HCT116 (cell line): ENCODE measurements around the gene ELMOD1. TPM values are rescaled to one million over a fixed set of nuclear protein-coding genes. Genes with fewer than 3 reads are reported as not detected.

ENCODE experiments used
- ATAC-seq: fragments of 200-7000 bp; cut with Tn5 transposase; 2 replicates; pipeline ENCODE4 v1.9.1; 2020; ENCODE audit warnings: mild to moderate bottlenecking, moderate library complexity
- BruUV-seq: library from RNA; stranded (reverse); fragments of 400-500 nt; replicated peaks from 2 replicates; lab custom pipeline; 2021; lab: Mats Ljungman, UMichigan
- CTCF ChIA-PET: fragments of 300-600 bp; sonication (Branson Sonifier 250); formaldehyde crosslinking; loops from one replicate; lab custom pipeline; 2021; ENCODE audit warnings: antibody characterized with exemption; lab: Charles Lee
- POLR2A ChIA-PET: fragments of 300-600, 350-600 bp; sonication (Branson Sonifier 250); formaldehyde crosslinking; loops from one replicate; lab custom pipeline; 2021; ENCODE audit warnings: antibody characterized with exemption; lab: Charles Lee
- RAD21 ChIA-PET, 2 experiments: fragments of 300-600 bp; sonication (Branson Sonifier 250); formaldehyde crosslinking; loops; one replicate each; lab custom pipeline; 2023; ENCODE audit warnings: low total read pairs in 2 of 2; ENCODE audit not compliant: uncharacterized antibody in 2 of 2, unreplicated experiment in 2 of 2, low non-redundant PET in 1 of 2; lab: Charles Lee
- DNase-seq: peaks from one replicate; pipeline ENCODE4 v3.0.0-alpha.2; 2010; ENCODE audit warnings: low read depth, low spot score
- H2AFZ ChIP-seq: fragments of 200-600 bp; shearing (Covaris generic), sonication (generic); 2 replicates; pipeline ENCODE4 v1.6.1; 2017; ENCODE audit warnings: low read depth, mixed run types, mixed read lengths, antibody characterized with exemption, low read length; ENCODE audit not compliant: poor library complexity, severe bottlenecking
- H3K27ac ChIP-seq: 2 replicates; pipeline ENCODE4 v1.5.1; 2012; ENCODE audit warnings: low read depth, low read length
- H3K27me3 ChIP-seq: fragments of 200-600 bp; sonication (generic); 2 replicates; pipeline ENCODE4 v1.6.1; 2016; ENCODE audit warnings: mixed run types, low read length, mixed read lengths; ENCODE audit not compliant: insufficient read depth
- H3K36me3 ChIP-seq, 2 experiments: fragments of 200-500 bp in 1 of 2; fragments of 200-600 bp in 1 of 2; sonication (Bioruptor generic) in 1 of 2; sonication (generic) in 1 of 2; 2 replicates each; pipeline versions ENCODE4 v1.5.1 to v1.6.1; 2014 to 2016; ENCODE audit warnings: low read length in 2 of 2, inconsistent platforms in 1 of 2, mixed read lengths in 1 of 2, mixed run types in 1 of 2; ENCODE audit not compliant: insufficient read depth in 2 of 2, control insufficient read depth in 1 of 2
- H3K4me1 ChIP-seq, 2 experiments: fragments of 200-600 bp in 1 of 2; sonication (generic) in 1 of 2; 2 replicates each; pipeline versions ENCODE4 v1.5.1 to v1.6.1; 2012 to 2017; ENCODE audit warnings: low read length in 2 of 2, inconsistent platforms in 1 of 2, mild to moderate bottlenecking in 1 of 2, mixed read lengths in 1 of 2, mixed run types in 1 of 2, moderate library complexity in 1 of 2; ENCODE audit not compliant: insufficient read depth in 2 of 2, control insufficient read depth in 1 of 2
- H3K4me2 ChIP-seq: fragments of 200-600 bp; sonication (generic); 2 replicates; pipeline ENCODE4 v1.6.1; 2017; ENCODE audit warnings: mixed run types, low read length, mixed read lengths
- H3K4me3 ChIP-seq, 2 experiments: fragments of 200-600 bp in 1 of 2; sonication (generic) in 1 of 2; replicated peaks in 1 of 2; 2 replicates each; pipeline ENCODE4 v1.5.1; 2011 to 2016; ENCODE audit warnings: low read length in 2 of 2, control low read depth in 1 of 2, low read depth in 1 of 2, mild to moderate bottlenecking in 1 of 2, mixed read lengths in 1 of 2, mixed run types in 1 of 2
- H3K79me2 ChIP-seq: fragments of 200-600 bp; sonication (generic); 2 replicates; pipeline ENCODE4 v1.6.1; 2017; ENCODE audit warnings: mild to moderate bottlenecking, mixed run types, low read length, moderate library complexity, mixed read lengths; ENCODE audit not compliant: insufficient read depth
- H3K9ac ChIP-seq: fragments of 200-600 bp; sonication (generic); 2 replicates; pipeline ENCODE4 v1.6.1; 2016; ENCODE audit warnings: low read length, mixed read lengths
- H3K9me2 ChIP-seq: fragments of 200-600 bp; sonication (generic), shearing (Covaris generic); 2 replicates; pipeline ENCODE4 v1.6.1; 2017; ENCODE audit warnings: mixed run types, mild to moderate bottlenecking, moderate library complexity; ENCODE audit not compliant: insufficient read depth
- H3K9me3 ChIP-seq, 2 experiments: fragments of 200-500 bp in 1 of 2; fragments of 200-600 bp in 1 of 2; sonication (Bioruptor generic) in 1 of 2; sonication (generic) in 1 of 2; 2 replicates each; pipeline ENCODE4 v1.6.1; 2014 to 2017; ENCODE audit warnings: low read length in 2 of 2, mixed read lengths in 2 of 2, inconsistent platforms in 1 of 2, low read depth in 1 of 2, mild to moderate bottlenecking in 1 of 2, mixed run types in 1 of 2, moderate library complexity in 1 of 2; ENCODE audit not compliant: control insufficient read depth in 1 of 2, insufficient read depth in 1 of 2
- H4K20me1 ChIP-seq: fragments of 200-600 bp; sonication (generic), shearing (Covaris generic); 2 replicates; pipeline ENCODE4 v1.6.1; 2017; ENCODE audit warnings: mixed run types, mild to moderate bottlenecking, moderate library complexity; ENCODE audit not compliant: insufficient read depth
- CEBPB ChIP-seq: IDR thresholded peaks from 2 replicates; pipeline ENCODE4 v1.6.1; 2012; ENCODE audit warnings: low read depth
- EZH2 ChIP-seq: fragments of 200-600 bp; sonication (generic); IDR thresholded peaks from 2 replicates; pipeline ENCODE4 v1.6.1; 2017; ENCODE audit warnings: antibody characterized with exemption, mixed run types
- POLR2A ChIP-seq: IDR thresholded peaks from 2 replicates; pipeline ENCODE4 v1.7.0; 2011; ENCODE audit warnings: borderline replicate concordance; ENCODE audit not compliant: insufficient read depth, insufficient read length; ENCODE audit errors: extremely low read depth
- POLR2AphosphoS5 ChIP-seq: IDR thresholded peaks from 2 replicates; pipeline ENCODE4 v1.6.1; 2011; ENCODE audit warnings: mild to moderate bottlenecking, low read depth, low read length, moderate library complexity
- RAD21 ChIP-seq: IDR thresholded peaks from 2 replicates; pipeline ENCODE4 v1.6.1; 2012; ENCODE audit warnings: low read depth, mild to moderate bottlenecking
- SIN3A ChIP-seq: IDR thresholded peaks from 2 replicates; pipeline ENCODE4 v1.6.1; 2012; ENCODE audit warnings: low read depth
- SRF ChIP-seq: IDR thresholded peaks from 2 replicates; pipeline ENCODE4 v1.6.1; 2012; ENCODE audit warnings: low read depth
- TCF7L2 ChIP-seq: IDR thresholded peaks from 2 replicates; pipeline ENCODE4 v1.7.0; 2011; ENCODE audit warnings: borderline replicate concordance, inconsistent platforms; ENCODE audit not compliant: insufficient read depth, insufficient read length; ENCODE audit errors: extremely low read depth
- ZNF274 ChIP-seq: fragments of 200-500 bp; sonication (Bioruptor generic); IDR thresholded peaks from 2 replicates; pipeline ENCODE4 v1.6.1; 2014; ENCODE audit warnings: mild to moderate bottlenecking, low read depth, low read length, inconsistent platforms
- intact Hi-C: fragments of 100-400 bp; cut with micrococcal nuclease; formaldehyde crosslinking; loops from 2 replicates; pipeline ENCODE4 v1.10.0; 2022
- total RNA-seq: library from RNA; stranded (reverse); gene quantifications from one replicate; pipeline ENCODE4 v1.2.1, GENCODE V29; 2021; ENCODE audit not compliant: unreplicated experiment
- TF ChIP-seq, protein P1 (sequence below): IDR thresholded peaks from 2 replicates; pipeline ENCODE4 v1.6.1; 2012

ELMOD1 gene
- total RNA-seq, 1 experiment from 2014 or later = 2.9 TPM

DNA sequence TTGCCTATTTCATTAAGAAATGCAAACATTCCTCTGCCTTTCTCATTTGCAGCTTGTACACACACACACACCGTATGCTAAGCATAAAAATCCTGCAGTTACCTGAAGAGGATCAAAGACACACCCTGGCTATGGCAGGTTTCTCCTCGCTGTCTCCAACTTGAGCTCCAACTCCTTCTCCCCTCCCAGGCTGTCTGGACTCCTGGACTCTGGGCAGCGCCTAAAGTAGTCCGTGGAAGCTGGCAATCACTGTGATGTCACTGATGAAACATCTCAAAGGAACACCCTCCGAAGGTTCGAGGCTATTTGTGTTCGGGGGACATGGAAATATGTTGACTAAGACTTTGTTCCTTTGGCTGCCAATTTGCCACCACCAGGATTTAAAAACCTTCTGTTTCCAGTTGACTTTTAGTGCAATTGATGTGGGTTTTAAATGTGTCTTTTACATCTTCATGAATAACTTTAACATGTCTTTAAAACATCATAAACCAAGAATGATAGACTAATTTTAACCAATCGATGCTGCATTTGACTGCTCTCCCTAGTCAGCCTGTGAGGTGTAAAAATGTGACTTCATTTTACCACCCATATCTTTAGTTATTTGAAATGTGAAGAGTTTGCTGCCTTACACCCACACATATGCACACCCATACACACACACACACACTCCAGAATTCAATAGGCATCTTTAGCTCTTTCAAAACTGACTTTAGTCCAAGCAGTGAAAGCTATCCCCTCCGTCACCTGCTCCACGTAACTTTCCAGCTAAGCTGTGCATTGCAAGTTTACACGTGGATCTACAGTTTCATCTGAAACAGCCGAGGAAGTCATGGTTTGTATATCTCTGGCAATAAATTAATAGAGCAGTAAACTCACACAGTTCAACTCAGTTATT lies 121.2 kb downstream of the ELMOD1 start, which contains the start of gene SLN:
Gene SLN, minus strand, starts transcription at position 196 of the 895 bp plus-strand sequence.
- no peak within 1 kb of the TSS for H3K27ac ChIP-seq
- no peak within 1 kb of the TSS for H2AFZ ChIP-seq
- no peak for TF ChIP-seq POLR2A
- POLR2A ChIA-PET = no interaction called here
- no peaks in the 10 kb centered on the region for H3K9me3 ChIP-seq
- BruUV-seq = no TSS peak
- DNase-seq (no peak), ATAC-seq (no peak)
- no peaks in the 10 kb centered on the region for H3K9me2 ChIP-seq
- no peaks in the 10 kb centered on the region for H3K4me1 ChIP-seq
- intact Hi-C loops = no loop called here
- RAD21 ChIA-PET = interaction anchor here in 1 of 2 experiments (0.6 kb wide), 1 partner anchor 134 kb away, joined by 5 read pairs; no protein-coding TSS in a partner anchor
- no peaks in the 10 kb centered on the region for H3K36me3 ChIP-seq
- H3K79me2 ChIP-seq = no peaks in the 10 kb centered on the region
- no peaks in the 10 kb centered on the region for H4K20me1 ChIP-seq
- no peaks in the 10 kb centered on the region; the same call in 1 of the 2 replicates for H3K27me3 ChIP-seq
- H3K4me3 ChIP-seq = no peak within 1 kb of the TSS
- no peak within 1 kb of the TSS for H3K9ac ChIP-seq
- CTCF ChIA-PET = no interaction called here
- no peak within 1 kb of the TSS for H3K4me2 ChIP-seq

DNA sequence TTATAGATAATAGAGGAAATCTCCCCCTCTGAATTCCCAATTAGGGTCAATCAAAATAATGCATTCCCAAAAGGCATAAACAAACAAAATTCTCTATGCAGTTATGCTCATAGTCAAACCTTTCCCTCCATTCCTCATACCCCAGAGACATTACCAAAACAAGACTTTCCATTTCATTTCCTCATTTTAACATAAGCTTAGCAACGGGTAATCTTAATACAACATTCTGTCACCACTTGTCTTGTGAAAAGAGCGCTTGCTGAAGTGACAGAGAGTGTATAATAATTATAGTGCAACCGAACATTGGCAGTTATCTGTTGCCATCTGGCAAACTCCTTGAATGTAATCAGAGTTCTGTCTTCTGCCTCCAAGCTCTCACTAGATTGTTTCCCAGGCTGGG lies 122.1 kb downstream of the ELMOD1 start:
- CTCF ChIA-PET = no interaction called here
- Histone ChIP-seq H3K4me3 (no peak overlapping the region), H3K9me2 (no peaks in the 10 kb centered on the region), H2AFZ (no peak overlapping the region), H3K27ac (no peak overlapping the region)
- no peak for ATAC-seq
- TF ChIP-seq SRF (no peak), RAD21 (no peak), EZH2 (no peak), POLR2AphosphoS5 (no peak), SIN3A (no peak), TCF7L2 (no peak), CEBPB (no peak), ZNF274 (no peak)
- TF ChIP-seq, protein P1, sequence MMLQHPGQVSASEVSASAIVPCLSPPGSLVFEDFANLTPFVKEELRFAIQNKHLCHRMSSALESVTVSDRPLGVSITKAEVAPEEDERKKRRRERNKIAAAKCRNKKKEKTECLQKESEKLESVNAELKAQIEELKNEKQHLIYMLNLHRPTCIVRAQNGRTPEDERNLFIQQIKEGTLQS = no peak
- TF ChIP-seq, all 23 proteins: peak for 0
- POLR2A ChIA-PET = no interaction called here
- Histone ChIP-seq H3K9me3 (no peaks in the 10 kb centered on the region), H3K27me3 (no peaks in the 10 kb centered on the region; the same call in 1 of the 2 replicates), H3K4me1 (no peaks in the 10 kb centered on the region), H3K9ac (no peak overlapping the region), H3K36me3 (no peaks in the 10 kb centered on the region), H3K4me2 (no peak overlapping the region), H3K79me2 (no peaks in the 10 kb centered on the region), H4K20me1 (no peaks in the 10 kb centered on the region)
- RAD21 ChIA-PET = no interaction called here
- BruUV-seq = no TSS peak
- DNase-seq = no peak
- intact Hi-C loops = no loop called here

Other genes starting within 250 kb of the ELMOD1 start
- gene CWF19L2, start 133.3 kb upstream of the ELMOD1 start, total RNA-seq = 7.0 TPM
- gene ALKBH8, start 25.4 kb upstream of the ELMOD1 start, total RNA-seq = 11.6 TPM
- gene SLN, start 120.9 kb downstream of the ELMOD1 start, total RNA-seq = not detected